GM19467 (cell line): Measurements from ENCODE around the gene NF2.

Experiments used
- ATAC-seq: cut with Tn5 transposase; IDR thresholded peaks from one replicate; pipeline ENCODE4 v1.9.1; 2021; ENCODE audit warnings: mild to moderate bottlenecking, moderate library complexity; ENCODE audit not compliant: unreplicated experiment

The NF2 gene

GRCh38 chr22:29661336-29661735, 57.9 kb downstream of the NF2 start:
- no peak for ATAC-seq

- ATAC-seq: no peak
Observed at GRCh38 chr22:29663180-29663821, 59.9 kb downstream of the NF2 start.

GRCh38 chr22:29665486-29665885, 62.1 kb downstream of the NF2 start:
- no peak for ATAC-seq

- no peak for ATAC-seq
Observed at GRCh38 chr22:29668673-29669072, 65.2 kb downstream of the NF2 start.

- ATAC-seq: no peak
Observed at GRCh38 chr22:29670626-29671025, 67.2 kb downstream of the NF2 start.

- ATAC-seq: no peak
Observed at GRCh38 chr22:29673361-29674066, 70.1 kb downstream of the NF2 start.

GRCh38 chr22:29674121-29674520, 70.7 kb downstream of the NF2 start:
- no peak for ATAC-seq

GRCh38 chr22:29679316-29679715, 75.9 kb downstream of the NF2 start:
- no peak for ATAC-seq

GRCh38 chr22:29683536-29683935, 80.1 kb downstream of the NF2 start:
- no peak for ATAC-seq

GRCh38 chr22:29684244-29684643, 80.8 kb downstream of the NF2 start:
- ATAC-seq: no peak

GRCh38 chr22:29689206-29689879, 85.9 kb downstream of the NF2 start:
- ATAC-seq: no peak

GRCh38 chr22:29689880-29690213, 86.4 kb downstream of the NF2 start:
- ATAC-seq: no peak

GRCh38 chr22:29690476-29690875, 87.0 kb downstream of the NF2 start:
- no peak for ATAC-seq

- no peak for ATAC-seq
Observed at GRCh38 chr22:29691636-29692326, 88.3 kb downstream of the NF2 start.

GRCh38 chr22:29692327-29692640, 88.9 kb downstream of the NF2 start:
- no peak for ATAC-seq

GRCh38 chr22:29693161-29693560, 89.7 kb downstream of the NF2 start:
- no peak for ATAC-seq

- no peak for ATAC-seq
Observed at GRCh38 chr22:29693671-29694070, 90.2 kb downstream of the NF2 start.

GRCh38 chr22:29695129-29695926, 91.9 kb downstream of the NF2 start:
- ATAC-seq: no peak

GRCh38 chr22:29697853-29698598, 94.6 kb downstream of the NF2 start:
- no peak for ATAC-seq

- no peak for ATAC-seq
Observed at GRCh38 chr22:29700206-29700899, 96.9 kb downstream of the NF2 start.
